NCI-H2196 (cell line): Measurements from ENCODE around the gene SLC44A2.
A peak's percentile ranks its signal among the peaks of the same experiment; 100 is the strongest.

ENCODE experiments used
- DNase-seq: peaks from one replicate; lab custom pipeline; 2025; ENCODE audit not compliant: unreplicated experiment; lab: John Stamatoyannopoulos, UW

Gene SLC44A2

DNA sequence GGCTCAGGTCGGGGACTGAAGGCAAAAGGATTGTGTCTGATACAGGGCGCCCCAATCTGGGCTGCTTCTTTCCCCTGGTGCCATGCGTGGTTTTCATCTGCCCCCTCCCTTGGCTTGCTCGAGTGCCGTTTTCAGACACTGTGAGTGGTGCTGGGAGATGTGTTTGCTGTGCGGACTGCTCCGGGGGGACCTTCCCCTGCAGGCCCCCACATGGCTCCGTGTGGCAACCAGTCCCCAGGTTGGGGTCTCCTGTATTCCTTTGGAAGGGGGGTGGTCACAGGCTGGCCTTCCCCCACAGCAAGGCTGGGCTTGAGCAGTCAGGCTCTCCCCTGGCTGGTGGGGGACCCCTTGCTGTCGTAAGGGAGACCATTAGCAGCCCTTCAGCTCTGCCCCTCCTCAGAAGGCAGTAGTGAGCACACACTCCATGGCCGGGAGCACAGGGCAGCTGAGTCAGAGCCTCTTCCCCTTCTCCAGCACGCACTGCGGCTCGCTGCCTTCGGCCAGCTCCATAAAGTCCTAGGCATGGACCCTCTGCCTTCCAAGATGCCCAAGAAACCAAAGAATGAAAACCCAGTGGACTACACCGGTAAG lies 55.3 kb downstream of the SLC44A2 start:
- no peak for DNase-seq

DNA sequence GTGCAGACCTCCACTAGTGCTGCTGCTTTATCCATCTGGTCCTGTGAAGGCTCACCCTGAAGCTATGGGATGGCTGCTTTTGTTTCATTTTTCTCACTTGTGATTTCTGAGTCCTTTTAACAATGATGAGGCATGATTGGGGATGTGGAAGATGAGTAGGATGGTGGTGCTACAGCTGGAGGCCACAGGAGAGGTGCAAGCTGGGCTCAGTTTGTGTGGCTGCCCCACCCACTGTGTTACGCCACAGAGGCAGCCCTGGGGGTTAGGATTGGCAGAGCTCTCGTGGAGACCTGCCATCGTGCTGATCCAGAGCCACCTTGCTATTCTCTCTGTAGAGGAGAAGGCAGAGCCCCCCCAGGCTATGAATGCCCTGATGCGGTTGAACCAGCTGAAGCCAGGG lies 56.3 kb downstream of the SLC44A2 start:
- DNase-seq: no peak

DNA sequence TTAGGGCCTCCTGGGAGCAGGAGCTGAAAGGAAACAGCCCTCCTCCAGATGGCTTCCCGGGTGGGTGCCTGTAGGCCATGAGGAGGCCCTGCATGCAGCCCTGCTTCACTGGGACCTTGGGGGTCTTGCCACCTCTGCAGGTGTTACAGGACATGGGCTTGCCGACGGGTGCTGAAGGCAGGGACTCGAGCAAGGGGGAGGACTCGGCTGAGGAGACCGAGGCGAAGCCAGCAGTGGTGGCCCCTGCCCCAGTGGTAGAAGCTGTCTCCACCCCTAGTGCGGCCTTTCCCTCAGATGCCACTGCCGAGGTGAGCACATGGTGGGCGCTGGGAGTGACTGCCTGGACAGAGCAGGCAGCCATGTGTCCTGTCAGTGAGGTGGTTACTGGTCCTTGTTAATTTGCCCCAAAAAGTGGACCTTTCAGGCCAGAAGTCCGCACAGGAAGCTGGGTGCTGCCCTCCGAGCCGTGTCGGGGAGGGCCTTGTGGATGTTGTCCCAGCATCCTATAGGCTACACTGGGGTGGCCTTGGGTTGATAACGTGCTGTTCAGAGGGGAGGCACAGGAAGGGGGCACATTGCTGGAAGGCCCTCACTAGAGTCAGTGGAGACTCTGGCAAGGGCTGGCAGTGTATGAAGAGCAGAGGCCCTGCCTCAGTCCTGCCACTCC lies 57.2 kb downstream of the SLC44A2 start:
- DNase-seq: no peak

- no peak for DNase-seq
These were observed 57.7 kb downstream of the SLC44A2 start for GRCh38 chr19:10683064-10683426.

DNA sequence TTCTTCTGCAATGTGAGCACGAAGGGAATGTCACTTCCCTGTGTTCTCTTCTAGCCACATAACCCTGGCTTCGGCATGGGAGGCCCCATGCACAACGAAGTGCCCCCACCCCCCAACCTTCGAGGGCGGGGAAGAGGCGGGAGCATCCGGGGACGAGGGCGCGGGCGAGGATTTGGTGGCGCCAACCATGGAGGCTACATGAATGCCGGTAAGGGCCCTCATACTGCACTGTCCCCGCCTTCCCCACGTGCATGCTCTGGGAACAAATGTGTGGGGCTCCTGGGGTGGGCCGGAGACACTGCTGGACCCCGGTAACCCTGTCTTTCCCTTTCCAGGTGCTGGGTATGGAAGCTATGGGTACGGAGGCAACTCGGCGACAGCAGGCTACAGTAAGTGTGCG lies 58.2 kb downstream of the SLC44A2 start:
- DNase-seq: no peak

DNA sequence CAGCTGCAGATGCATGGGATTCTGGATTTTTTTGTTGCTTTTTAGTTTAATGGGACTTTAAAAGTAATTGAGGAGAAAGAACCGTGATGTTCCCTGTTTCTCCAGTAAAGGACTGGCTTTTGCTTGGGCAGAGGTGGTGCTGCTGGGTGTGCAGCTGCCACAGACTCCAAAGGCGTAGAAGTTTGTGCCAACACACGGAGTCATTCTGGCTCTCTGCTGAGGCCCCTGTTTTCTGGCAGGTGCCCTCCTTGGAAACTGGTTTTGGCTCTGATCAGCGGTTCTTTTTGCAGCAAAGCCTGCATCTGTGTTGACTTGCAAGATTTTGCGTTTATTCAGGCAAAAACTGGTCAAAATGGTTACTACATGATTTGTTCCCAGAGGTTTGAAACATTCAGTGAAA lies 59.9 kb downstream of the SLC44A2 start:
- DNase-seq: no peak

DNA sequence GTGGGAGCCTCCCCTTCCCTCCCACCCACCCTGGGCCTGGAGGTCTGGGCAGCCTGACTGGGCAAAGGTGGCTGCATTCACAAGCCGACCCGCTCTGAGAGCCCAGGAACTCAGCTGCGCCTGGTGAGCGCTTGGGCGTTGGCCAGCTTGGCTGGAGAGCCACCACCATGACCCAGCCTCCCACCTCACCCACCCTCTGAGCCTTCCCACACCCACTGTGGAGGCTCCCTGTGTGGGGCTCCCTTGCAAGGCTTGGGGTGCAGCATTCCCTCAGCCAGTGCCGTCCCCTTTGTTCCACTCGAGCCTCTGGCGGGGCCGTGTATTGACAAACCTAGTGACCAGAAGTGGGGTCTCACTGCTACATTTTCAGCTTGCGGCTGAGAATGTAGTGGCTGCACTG lies 60.8 kb downstream of the SLC44A2 start:
- no peak for DNase-seq

- peak; percentile 16 for DNase-seq
These were observed 61.5 kb downstream of the SLC44A2 start for GRCh38 chr19:10686661-10687517.

DNA sequence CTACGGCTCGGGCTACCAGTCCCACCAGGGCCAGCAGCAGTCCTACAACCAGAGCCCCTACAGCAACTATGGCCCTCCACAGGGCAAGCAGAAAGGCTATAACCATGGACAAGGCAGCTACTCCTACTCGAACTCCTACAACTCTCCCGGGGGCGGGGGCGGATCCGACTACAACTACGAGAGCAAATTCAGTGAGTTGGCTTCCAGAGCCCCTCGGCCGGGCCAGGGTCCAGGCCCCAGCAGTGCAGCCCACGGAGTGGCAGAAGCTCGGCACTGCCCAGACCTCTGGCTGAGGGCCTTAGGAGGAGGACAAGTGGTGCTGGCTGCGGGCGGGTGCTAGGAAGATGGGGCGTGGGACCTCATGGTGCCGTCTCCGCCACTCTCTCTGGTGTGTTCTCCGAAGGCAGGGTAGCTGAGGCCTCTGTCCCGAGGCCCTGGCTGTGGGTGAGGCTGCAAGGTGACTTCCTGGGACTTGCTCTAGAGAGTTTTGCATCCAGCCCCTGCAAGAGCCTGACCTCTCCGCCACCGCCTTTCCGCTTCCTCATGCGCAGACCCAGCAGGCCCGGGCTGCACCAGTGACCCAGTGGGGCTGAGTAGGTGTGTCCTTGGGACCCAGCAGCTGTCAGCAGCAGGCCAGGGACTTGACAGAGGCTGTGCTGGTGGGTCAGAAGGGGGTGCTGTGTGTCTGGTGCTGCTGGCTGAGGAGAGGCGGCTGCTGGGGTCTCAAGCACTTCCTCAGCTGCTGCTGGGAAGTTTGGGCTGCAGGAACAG lies 62.4 kb downstream of the SLC44A2 start:
- no peak for DNase-seq

DNA sequence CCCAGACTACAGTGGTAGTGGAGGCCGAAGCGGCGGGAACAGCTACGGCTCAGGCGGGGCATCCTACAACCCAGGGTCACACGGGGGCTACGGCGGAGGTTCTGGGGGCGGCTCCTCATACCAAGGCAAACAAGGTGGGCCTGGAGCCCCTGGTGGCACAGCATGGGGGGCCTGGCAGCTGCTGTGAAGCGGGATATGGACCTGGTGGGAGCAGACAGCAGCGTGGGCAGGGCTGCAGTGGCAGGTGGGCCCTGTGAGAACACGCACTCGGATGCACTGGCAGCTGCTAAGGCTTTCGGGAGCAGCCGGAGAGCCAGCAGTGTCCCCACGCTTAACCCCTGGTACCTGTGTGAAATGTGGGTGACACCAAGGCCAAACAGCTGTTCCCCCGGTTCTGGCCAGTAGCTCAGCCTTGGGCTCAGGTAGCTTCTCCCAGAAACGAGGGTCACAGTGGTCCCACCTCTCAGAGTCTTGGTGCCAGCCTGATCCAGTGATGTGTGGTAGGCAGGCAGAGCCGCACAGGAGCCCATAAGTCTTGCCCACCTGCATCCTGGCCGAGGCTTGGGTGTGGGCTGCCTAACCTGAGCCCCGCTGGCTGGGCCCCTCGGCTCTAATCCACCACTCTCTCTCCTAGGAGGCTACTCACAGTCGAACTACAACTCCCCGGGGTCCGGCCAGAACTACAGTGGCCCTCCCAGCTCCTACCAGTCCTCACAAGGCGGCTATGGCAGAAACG lies 63.4 kb downstream of the SLC44A2 start:
- no peak for DNase-seq

DNA sequence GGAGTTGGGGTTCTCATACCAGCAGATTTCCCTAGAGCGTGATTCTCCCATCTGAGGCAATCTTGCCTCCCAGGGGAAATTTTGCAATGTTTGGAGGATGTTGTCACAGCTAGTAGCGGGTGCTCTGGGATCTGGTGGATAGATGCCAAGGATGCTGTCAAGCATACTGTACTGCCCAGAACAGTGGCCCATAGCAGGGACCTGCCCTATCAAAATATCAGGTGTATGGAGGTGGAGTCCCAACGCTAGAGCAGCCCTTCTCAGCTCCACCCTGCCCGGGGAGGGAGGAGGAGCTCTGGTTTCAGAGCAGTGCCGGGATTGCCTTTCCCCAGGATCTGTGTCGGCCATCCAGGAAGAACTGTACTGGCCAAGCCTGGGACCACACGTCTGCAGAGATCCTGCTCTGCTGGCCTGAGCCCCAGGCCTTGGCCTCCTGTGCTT lies 65.0 kb downstream of the SLC44A2 start:
- DNase-seq: no peak

DNA sequence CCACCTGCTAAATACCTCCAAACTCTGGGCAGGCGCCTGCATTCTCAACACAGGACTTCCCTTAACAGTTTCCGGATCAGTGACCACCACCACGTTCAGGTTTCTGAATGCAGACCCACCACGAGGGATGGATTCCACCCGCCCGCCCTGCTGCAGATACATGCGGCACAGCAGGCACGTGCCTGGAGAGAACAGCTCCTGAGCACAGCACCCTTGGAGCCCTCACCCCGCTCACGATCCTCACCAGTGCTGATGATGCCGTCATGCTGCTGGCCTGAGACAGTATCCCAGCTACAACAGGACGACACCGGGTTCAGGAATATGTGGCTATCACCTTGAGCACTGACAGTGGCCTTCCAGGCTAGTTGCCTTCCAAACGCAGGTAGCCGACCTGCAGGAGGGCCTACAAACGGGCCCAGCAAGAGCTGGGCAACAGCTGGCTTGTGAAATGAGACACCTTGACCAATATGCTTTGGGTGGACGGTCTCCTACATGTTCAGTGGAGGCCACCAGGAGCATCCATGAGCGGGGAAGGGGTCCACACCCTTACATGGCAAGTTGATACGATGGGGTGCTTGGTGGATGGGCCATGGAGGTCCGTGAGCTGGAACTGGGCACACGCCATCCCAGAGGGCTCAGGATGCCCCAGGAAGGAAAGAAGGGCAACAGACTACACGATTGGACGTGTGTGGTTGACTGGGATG lies 66.0 kb downstream of the SLC44A2 start:
- no peak for DNase-seq

- no peak for DNase-seq
These were observed 66.5 kb downstream of the SLC44A2 start for GRCh38 chr19:10691883-10692282.

DNA sequence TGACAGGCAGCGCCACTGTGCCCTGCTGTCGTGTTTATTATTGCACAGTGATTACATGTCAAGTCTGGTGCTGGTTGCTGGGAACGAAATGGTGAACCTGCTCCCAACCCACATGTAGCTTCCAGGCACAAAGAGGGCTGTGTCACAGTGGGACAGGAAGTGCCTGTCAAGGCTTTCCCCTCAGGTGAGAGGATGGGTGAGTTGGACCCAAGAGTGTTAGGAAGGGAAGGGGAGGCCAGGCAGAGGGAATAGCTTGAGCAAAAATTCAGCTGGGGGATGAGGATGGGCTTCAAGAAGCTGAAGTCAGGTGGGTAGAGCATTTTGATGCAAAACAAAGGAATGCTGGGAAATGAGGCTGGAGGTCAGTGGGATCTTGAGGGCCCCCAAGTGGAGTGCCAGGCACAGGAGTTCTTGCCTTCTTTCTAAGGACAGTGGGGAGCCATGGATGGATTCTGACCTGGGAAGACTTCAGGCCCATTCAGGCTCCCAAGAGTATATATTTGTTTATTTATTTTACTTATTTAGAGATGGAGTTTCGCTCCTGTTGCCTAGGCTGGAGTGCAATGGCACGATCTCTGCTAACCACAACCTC lies 67.4 kb downstream of the SLC44A2 start:
- no peak for DNase-seq
